Brain microvascular endothelial cell (primary cell): ENCODE results near the gene ADAMTS18.
A peak's percentile ranks its signal among the peaks of the same experiment; 100 is the strongest.

Source experiments
- DNase-seq: peaks from one replicate; pipeline ENCODE4 v3.0.0-alpha.2; 2020
- H3K27ac ChIP-seq: fragments of 250-450 bp; sonication (Bioruptor Pico); 2 replicates; pipeline ENCODE4 v1.5.1; 2020; ENCODE audit warnings: mild to moderate bottlenecking, moderate library complexity
- H3K27me3 ChIP-seq: fragments of 250-450 bp; sonication (Bioruptor Pico); replicated peaks from 2 replicates; pipeline ENCODE4 v1.5.1; 2020; ENCODE audit warnings: mild to moderate bottlenecking
- H3K36me3 ChIP-seq: fragments of 250-450 bp; sonication (Bioruptor Pico); replicated peaks from 2 replicates; pipeline ENCODE4 v1.5.1; 2020; ENCODE audit warnings: mild to moderate bottlenecking
- H3K4me3 ChIP-seq: 2 replicates; pipeline ENCODE4 v1.5.1; 2011; ENCODE audit warnings: low read depth, mild to moderate bottlenecking, control low read depth, low read length, moderate library complexity
- CTCF ChIP-seq: IDR thresholded peaks from 2 replicates; pipeline ENCODE4 v1.5.1; 2011; ENCODE audit warnings: low read depth, mild to moderate bottlenecking, moderate library complexity, low read length, control low read depth, inconsistent platforms; ENCODE audit errors: missing control alignments
- in situ Hi-C: cut with HindIII; loops from 2 replicates; pipeline ENCODE4 v1.10.0; 2017; ENCODE audit warnings: low sequenced_read_pairs, low pct_ligation_motif_present

ADAMTS18 gene

DNA sequence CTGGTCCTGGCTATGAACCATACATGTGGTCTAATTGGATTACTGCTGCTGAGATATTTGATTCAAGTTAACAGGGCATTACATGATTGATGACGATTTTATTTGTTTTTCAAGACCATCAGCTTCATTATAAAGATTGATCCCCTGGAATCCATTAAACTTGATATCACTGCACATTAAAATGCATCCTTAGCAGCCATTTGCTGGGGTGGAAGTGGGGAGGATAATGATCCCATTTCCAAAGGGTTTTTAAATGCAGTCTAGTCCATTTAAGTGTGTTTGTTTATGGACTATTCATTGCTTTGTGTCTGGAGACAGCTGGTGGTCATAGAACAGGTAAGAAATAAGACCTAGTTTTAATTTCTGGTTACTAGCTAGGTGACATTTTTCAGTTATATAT is 40.9 kb downstream of the ADAMTS18 start:
- H3K27ac ChIP-seq, result no peak overlapping the region
- TF ChIP-seq CTCF, result no peak
- no peak for DNase-seq
- in situ Hi-C loops, result no loop called here
- H3K36me3 ChIP-seq, result no peaks in the 10 kb centered on the region
- H3K4me3 ChIP-seq, result no peak overlapping the region
- no peaks in the 10 kb centered on the region for H3K27me3 ChIP-seq

DNA sequence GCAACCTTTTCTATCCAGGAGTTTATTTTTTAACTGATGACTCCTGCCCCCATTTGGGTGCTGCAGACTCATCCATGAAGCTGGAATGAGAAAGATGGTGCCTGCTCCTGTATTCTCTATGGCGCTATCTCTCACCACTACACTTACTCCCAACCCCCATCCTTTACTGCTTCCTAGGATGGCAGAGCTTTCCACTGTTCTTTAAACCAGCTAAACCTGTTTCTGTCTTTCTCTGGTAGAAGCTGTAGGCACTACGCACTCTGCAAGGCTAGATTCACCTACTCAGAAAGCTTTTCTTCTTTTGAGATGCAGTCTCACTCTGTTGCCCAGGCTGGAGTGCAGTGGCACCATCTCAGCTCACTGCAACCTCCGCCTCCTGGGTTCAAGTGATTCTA is 47.0 kb downstream of the ADAMTS18 start:
- Histone ChIP-seq H3K27ac (no peak overlapping the region), H3K4me3 (no peak overlapping the region), H3K36me3 (no peaks in the 10 kb centered on the region), H3K27me3 (no peaks in the 10 kb centered on the region)
- no peak for DNase-seq
- in situ Hi-C loops, result no loop called here
- no peak for TF ChIP-seq CTCF

DNA sequence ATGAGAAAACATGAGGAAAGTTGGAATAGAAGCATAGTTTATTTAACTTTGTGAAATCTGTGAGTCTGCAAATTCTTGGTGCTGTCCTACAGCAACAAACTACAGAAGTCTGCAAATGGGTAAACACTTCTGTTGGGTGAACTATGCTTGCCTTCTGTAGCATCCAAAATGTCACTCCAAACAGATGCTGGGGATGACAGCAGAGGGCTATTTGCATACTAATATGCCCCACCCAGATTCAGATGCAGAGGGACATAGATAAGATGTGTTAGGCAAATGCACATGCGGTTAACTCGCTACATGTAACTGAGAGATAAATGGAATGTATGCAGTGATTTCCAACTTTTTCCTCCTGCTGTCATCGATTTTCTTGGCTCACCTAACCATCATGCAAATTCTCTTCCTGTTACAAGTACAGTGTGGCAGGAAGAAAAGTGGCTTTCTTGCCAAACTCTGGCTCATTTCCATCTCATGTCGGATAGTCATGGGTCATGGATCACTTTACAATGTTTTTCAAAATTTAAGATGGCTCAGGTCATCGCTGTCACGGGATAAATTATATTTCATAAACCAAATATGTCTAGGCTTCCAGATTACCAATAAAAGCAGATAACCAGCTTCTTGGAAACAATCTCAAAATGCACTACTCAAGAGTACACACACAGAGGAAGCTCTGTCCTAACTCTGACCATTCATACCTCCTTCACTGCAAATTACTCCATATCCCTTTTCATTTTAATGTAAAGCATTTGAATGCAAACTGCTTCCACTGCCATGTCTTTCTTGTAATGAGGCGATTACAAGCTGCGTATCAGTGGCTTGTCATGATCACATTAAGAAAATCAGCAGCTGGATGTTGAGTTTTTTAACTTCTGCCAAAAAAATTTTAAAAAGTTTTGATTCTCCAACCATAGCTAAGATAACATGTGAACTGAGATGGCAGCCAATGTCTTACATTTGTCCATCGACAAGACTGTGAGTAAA is 47.7 kb downstream of the ADAMTS18 start:
- Histone ChIP-seq H3K36me3 (no peaks in the 10 kb centered on the region), H3K27me3 (no peaks in the 10 kb centered on the region), H3K27ac (no peak overlapping the region), H3K4me3 (no peak overlapping the region)
- TF ChIP-seq CTCF, result no peak
- DNase-seq, result no peak
- in situ Hi-C loops, result no loop called here

DNA sequence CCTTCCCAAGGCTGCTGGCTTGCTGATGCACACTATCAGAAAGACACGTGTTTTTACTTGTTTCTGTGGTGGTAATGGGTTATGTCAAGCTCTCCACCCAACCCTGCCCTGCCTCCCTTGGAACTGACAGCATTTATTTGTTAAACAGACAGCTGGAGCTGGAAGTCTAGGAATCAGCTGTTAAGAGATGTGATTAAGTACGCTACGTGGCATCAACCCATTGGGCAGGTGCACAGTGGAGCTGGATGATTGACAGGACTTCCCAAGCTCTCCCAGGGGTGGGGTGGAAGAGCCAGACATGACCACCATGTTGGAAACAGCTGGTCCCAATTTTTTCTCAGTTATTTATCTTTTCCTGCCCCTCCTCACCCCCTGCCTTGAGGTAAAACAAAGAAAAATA is 49.4 kb downstream of the ADAMTS18 start:
- no peak overlapping the region for H3K4me3 ChIP-seq
- H3K36me3 ChIP-seq, result no peaks in the 10 kb centered on the region
- no peak overlapping the region for H3K27ac ChIP-seq
- in situ Hi-C loops, result no loop called here
- no peak for DNase-seq
- H3K27me3 ChIP-seq, result no peaks in the 10 kb centered on the region
- no peak for TF ChIP-seq CTCF

GRCh38 chr16:77383606-77384187 is 51.1 kb downstream of the ADAMTS18 start:
- TF ChIP-seq CTCF, result no peak
- H3K4me3 ChIP-seq, result no peak overlapping the region
- no peak overlapping the region for H3K27ac ChIP-seq
- H3K36me3 ChIP-seq, result no peaks in the 10 kb centered on the region
- no peak for DNase-seq
- in situ Hi-C loops, result no loop called here
- H3K27me3 ChIP-seq, result no peaks in the 10 kb centered on the region

DNA sequence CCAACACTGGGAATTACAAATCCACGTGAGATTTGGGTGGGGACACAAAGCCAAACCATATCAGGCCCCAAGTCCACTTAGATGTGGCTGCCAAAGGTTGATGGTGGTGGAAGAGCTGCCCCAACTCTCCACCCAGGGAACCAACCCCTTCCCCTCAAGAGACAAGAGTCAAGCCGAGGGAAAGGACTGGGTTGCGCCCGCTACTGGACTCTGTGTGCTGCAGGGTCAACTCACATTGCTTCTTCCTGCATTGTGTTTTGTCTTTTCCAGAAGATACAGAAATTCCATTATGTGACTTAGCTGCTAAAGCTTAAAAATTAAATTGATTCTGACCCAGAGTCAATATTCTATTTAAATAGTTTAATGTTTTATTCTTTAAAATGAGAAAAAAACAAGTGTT is 58.5 kb downstream of the ADAMTS18 start:
- H3K36me3 ChIP-seq, result no peaks in the 10 kb centered on the region
- no peak for DNase-seq
- H3K4me3 ChIP-seq, result no peak overlapping the region
- H3K27me3 ChIP-seq, result no peaks in the 10 kb centered on the region
- H3K27ac ChIP-seq, result no peak overlapping the region
- peak; percentile 25 for TF ChIP-seq CTCF
- in situ Hi-C loops, result no loop called here
